IPS DF 4.7 (cell line): Measurements from ENCODE around the gene ST7L.

ENCODE experiments used
- DNase-seq: peaks from one replicate; pipeline ENCODE4 v3.0.0-alpha.2; 2013; ENCODE audit warnings: low spot score; ENCODE audit errors: extremely low read depth

Gene ST7L

GRCh38 chr1:112618114-112618720 is 724 bp downstream of the ST7L start:
- no peak for DNase-seq

- no peak for DNase-seq
These were observed 4.4 kb downstream of the ST7L start for GRCh38 chr1:112614460-112615065.

- no peak for DNase-seq
These were observed 13.2 kb downstream of the ST7L start for GRCh38 chr1:112605633-112606327.

GRCh38 chr1:112603541-112603940 is 15.4 kb downstream of the ST7L start:
- DNase-seq, result no peak

- no peak for DNase-seq
These were observed 15.9 kb downstream of the ST7L start for GRCh38 chr1:112603012-112603411.

GRCh38 chr1:112599477-112599876 is 19.5 kb downstream of the ST7L start:
- no peak for DNase-seq

- no peak for DNase-seq
These were observed 24.6 kb downstream of the ST7L start for GRCh38 chr1:112594208-112594876.

- no peak for DNase-seq
These were observed 29.2 kb downstream of the ST7L start for GRCh38 chr1:112589766-112590165.

- no peak for DNase-seq
These were observed 35.6 kb downstream of the ST7L start for GRCh38 chr1:112583366-112583765.

GRCh38 chr1:112581586-112582192 is 37.3 kb downstream of the ST7L start:
- DNase-seq, result no peak

GRCh38 chr1:112579801-112580510 is 39.0 kb downstream of the ST7L start:
- DNase-seq, result no peak

GRCh38 chr1:112576240-112576639 is 42.7 kb downstream of the ST7L start:
- no peak for DNase-seq

- no peak for DNase-seq
These were observed 43.7 kb downstream of the ST7L start for GRCh38 chr1:112575154-112575804.

- no peak for DNase-seq
These were observed 53.1 kb downstream of the ST7L start for GRCh38 chr1:112565800-112566199.

- DNase-seq, result no peak
These were observed 54.9 kb downstream of the ST7L start for GRCh38 chr1:112564081-112564480.

GRCh38 chr1:112563341-112563740 is 55.6 kb downstream of the ST7L start:
- DNase-seq, result no peak

- DNase-seq, result no peak
These were observed 60.3 kb downstream of the ST7L start for GRCh38 chr1:112558634-112559033.

GRCh38 chr1:112557385-112557784 is 61.6 kb downstream of the ST7L start:
- DNase-seq, result no peak

- no peak for DNase-seq
These were observed 64.5 kb downstream of the ST7L start for GRCh38 chr1:112554411-112554810.

GRCh38 chr1:112549590-112549989 is 69.4 kb downstream of the ST7L start:
- DNase-seq, result no peak

GRCh38 chr1:112548547-112548946 is 70.4 kb downstream of the ST7L start:
- DNase-seq, result no peak
